GM12873 (cell line): ENCODE data around the gene ANO1.

Experiments used
- TF ChIP-seq, protein P1 (sequence below): IDR thresholded peaks from 2 replicates; pipeline ENCODE4 v1.5.1; 2012; ENCODE audit warnings: low read depth, mild to moderate bottlenecking, moderate library complexity, low read length, control low read depth; ENCODE audit not compliant: insufficient read depth; ENCODE audit errors: missing control alignments

The ANO1 gene

DNA sequence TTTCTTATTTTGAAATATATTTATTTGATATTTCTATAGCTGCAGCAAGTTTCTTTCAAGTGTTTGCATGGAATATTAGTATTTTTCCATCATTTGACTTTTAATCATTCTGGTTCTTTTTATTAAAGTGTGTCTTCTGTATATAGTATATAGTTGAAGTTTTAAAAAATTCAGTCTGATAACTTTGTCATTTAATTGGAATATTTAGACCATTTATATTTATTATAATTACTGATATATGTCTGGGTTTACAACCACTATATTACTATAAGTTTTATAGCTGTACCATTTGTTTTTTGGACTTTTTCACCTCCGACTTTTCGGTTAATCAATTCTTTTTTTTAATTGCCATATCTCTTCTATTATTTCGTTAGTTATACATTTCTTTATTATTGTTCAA lies 22.7 kb upstream of the ANO1 start:
- TF ChIP-seq, protein P1, sequence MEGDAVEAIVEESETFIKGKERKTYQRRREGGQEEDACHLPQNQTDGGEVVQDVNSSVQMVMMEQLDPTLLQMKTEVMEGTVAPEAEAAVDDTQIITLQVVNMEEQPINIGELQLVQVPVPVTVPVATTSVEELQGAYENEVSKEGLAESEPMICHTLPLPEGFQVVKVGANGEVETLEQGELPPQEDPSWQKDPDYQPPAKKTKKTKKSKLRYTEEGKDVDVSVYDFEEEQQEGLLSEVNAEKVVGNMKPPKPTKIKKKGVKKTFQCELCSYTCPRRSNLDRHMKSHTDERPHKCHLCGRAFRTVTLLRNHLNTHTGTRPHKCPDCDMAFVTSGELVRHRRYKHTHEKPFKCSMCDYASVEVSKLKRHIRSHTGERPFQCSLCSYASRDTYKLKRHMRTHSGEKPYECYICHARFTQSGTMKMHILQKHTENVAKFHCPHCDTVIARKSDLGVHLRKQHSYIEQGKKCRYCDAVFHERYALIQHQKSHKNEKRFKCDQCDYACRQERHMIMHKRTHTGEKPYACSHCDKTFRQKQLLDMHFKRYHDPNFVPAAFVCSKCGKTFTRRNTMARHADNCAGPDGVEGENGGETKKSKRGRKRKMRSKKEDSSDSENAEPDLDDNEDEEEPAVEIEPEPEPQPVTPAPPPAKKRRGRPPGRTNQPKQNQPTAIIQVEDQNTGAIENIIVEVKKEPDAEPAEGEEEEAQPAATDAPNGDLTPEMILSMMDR: no peak

GRCh38 chr11:70057080-70057479 lies 21.0 kb upstream of the ANO1 start:
- TF ChIP-seq, protein P1: no peak

DNA sequence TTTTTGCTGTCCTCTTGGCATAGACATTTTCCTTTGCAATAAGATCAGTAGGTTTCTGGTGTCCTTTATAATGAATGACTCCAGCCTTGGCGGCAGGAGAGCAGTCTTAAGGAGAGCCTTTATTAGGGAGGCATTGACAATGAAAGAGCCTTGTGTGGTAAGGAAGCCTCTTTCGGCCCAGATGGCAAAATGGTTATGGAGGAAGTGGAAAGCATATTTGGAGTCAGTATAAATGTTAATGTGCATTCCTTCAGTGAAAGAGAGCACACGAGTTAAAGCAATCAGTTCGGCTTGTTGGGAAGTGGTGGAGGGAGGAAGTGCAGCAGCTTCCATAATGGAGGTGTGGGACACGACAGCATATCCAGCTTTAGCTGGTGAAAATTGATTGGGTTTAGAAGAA lies 18.1 kb upstream of the ANO1 start:
- TF ChIP-seq, protein P1: no peak

GRCh38 chr11:70060611-70061293 lies 17.4 kb upstream of the ANO1 start:
- TF ChIP-seq, protein P1: no peak

- TF ChIP-seq, protein P1: no peak
Measured at GRCh38 chr11:70061734-70062133, 16.4 kb upstream of the ANO1 start.

DNA sequence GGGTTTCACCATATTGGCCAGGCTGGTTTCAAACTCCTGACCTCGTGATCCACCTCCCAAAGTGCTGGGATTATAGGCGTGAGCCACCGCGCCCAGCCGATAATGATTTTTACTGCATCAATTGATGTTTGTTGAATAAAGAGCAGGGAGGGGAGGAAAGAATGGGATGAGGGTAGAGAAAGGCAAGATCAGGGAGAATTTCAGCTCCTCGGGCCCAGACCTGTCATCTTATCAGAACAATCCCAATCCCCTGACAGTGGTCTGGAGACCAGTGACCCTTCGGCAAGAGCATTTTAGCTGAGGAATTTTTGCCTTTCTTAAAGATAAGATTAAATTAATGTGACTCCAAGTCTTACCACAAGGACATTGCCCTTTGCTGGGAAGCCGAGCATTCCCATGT lies 15.0 kb upstream of the ANO1 start:
- TF ChIP-seq, protein P1: no peak

- TF ChIP-seq, protein P1: no peak
Measured at GRCh38 chr11:70063555-70063954, 14.6 kb upstream of the ANO1 start.
